D721Med (cell line): ENCODE results near the gene ACVR1B.
A peak's percentile ranks its signal among the peaks of the same experiment; 100 is the strongest.

Experiments
- DNase-seq: peaks from one replicate; pipeline ENCODE4 v3.0.0; 2011; ENCODE audit warnings: low spot score; ENCODE audit not compliant: insufficient read length
- FAIRE-seq: peaks from 2 replicates; lab custom pipeline; 2011; peaks lifted over from hg19 to GRCh38; lab: Jason Lieb, UNC
- CTCF ChIP-seq: IDR thresholded peaks from 2 replicates; pipeline ENCODE4 v1.5.1; 2012; ENCODE audit warnings: mild to moderate bottlenecking, control low read depth; ENCODE audit not compliant: insufficient read depth; ENCODE audit errors: missing control alignments

ACVR1B gene

GRCh38 chr12:52018433-52019112 lies 67.1 kb downstream of the ACVR1B start:
- no peak for TF ChIP-seq CTCF
- FAIRE-seq, result no peak
- no peak for DNase-seq

GRCh38 chr12:52019113-52019770 lies 67.7 kb downstream of the ACVR1B start:
- DNase-seq (no peak), FAIRE-seq (no peak)
- TF ChIP-seq CTCF, result no peak

- DNase-seq, result peak; percentile 76
- no peak for FAIRE-seq
- TF ChIP-seq CTCF, result peak; percentile 62
These were observed 69.2 kb downstream of the ACVR1B start for GRCh38 chr12:52020539-52021336.

GRCh38 chr12:52022841-52023181 lies 71.3 kb downstream of the ACVR1B start:
- TF ChIP-seq CTCF, result no peak
- FAIRE-seq (no peak), DNase-seq (peak; percentile 51)

- TF ChIP-seq CTCF, result peak; percentile 59
- FAIRE-seq, result no peak
- peak; percentile 97 for DNase-seq
These were observed 71.9 kb downstream of the ACVR1B start for GRCh38 chr12:52023182-52023975.

GRCh38 chr12:52023976-52024688 lies 72.6 kb downstream of the ACVR1B start:
- FAIRE-seq, result no peak
- no peak for DNase-seq
- no peak for TF ChIP-seq CTCF
